ENCODE results near the gene F5. TPM values are rescaled to one million over a fixed set of nuclear protein-coding genes. Genes with fewer than 3 reads are reported as not detected.
A peak's percentile ranks its signal among the peaks of the same experiment; 100 is the strongest.

The F5 gene
- total and polyA plus RNA-seq, 4 experiments from 2014 or later: 1.4 to 6.1 (median 4.1) TPM

GRCh38 chr1:169487133-169487532 lies 99.1 kb downstream of the F5 start:
- DNase-seq: no peak
- Mint-ChIP-seq H3K4me1 (peaks cover 28 to 37% (median 30%) of the 10 kb centered on the region in 4 donors), H3K36me3 (peaks cover 0 to 11% of the 10 kb centered on the region in 2 donors), H3K4me3 (peak overlapping the region in 4 of 8 donors; percentile 93 to 97 (median 94)), H3K27ac (peak overlapping the region in 1 of 7 donors; percentile 88), H3K9me3 (no peaks in the 10 kb centered on the region), H3K27me3 (peaks cover 0 to under 1% of the 10 kb centered on the region in 2 donors)
- H3K27ac ChIP-seq (ENCODE audit: low read depth, low read length): no peak overlapping the region
- H3K4me1 ChIP-seq (ENCODE audit: insufficient read depth, low read length): peaks cover 20% of the 10 kb centered on the region
- POLR2A ChIA-PET (ENCODE audit: partially characterized antibody): no interaction called here
- intact Hi-C loops (cut with micrococcal nuclease): loop anchor here (5.0 to 10.0 kb wide), 5 partner anchors 60 to 588 kb away; partner anchors contain the start of genes ATP1B1, KIFAP3 and SELL
- no peaks in the 10 kb centered on the region for H3K27me3 ChIP-seq (ENCODE audit: insufficient read depth, low read length)
- no peak overlapping the region for H3K4me3 ChIP-seq (ENCODE audit: low read length in 2 of 2)
- H3K9me3 ChIP-seq (ENCODE audit: control insufficient read depth in 1 of 2, low read length in 2 of 2): no peaks in the 10 kb centered on the region
- no peaks in the 10 kb centered on the region for H3K36me3 ChIP-seq (ENCODE audit: insufficient read depth, low read length)
- CTCF ChIA-PET (ENCODE audit: partially characterized antibody): interaction anchor here (1.6 kb wide), 1 partner anchor 10 kb away, joined by 8 read pairs; no protein-coding TSS in a partner anchor

GRCh38 chr1:169486281-169487051 lies 99.8 kb downstream of the F5 start:
- H3K27me3 ChIP-seq (ENCODE audit: insufficient read depth, low read length): no peaks in the 10 kb centered on the region

GRCh38 chr1:169485431-169486280 lies 100.6 kb downstream of the F5 start, which contains the start of gene SLC19A2:
TSS of gene SLC19A2 (minus strand) at chr1:169485944. CDS start at chr1:169485766, 178 bp downstream.
- Histone ChIP-seq H3K27ac (ENCODE audit: low read depth, low read length) (peak within 1 kb of the TSS; percentile 73), H3K4me1 (ENCODE audit: insufficient read depth, low read length) (peaks cover 20% of the 10 kb centered on the region), H3K27me3 (ENCODE audit: insufficient read depth, low read length) (no peaks in the 10 kb centered on the region), H3K9me3 (ENCODE audit: control insufficient read depth in 1 of 2, low read length in 2 of 2) (no peaks in the 10 kb centered on the region), H3K36me3 (ENCODE audit: insufficient read depth, low read length) (no peaks in the 10 kb centered on the region), H3K4me3 (ENCODE audit: low read length in 2 of 2) (peak within 1 kb of the TSS; percentile 60 to 63)
- Mint-ChIP-seq H3K9me3 (no peaks in the 10 kb centered on the region), H3K27ac (peak within 1 kb of the TSS; percentile 88 to 96 (median 94)), H3K4me3 (peak within 1 kb of the TSS; percentile 93 to 97 (median 95)), H3K27me3 (no peaks in the 10 kb centered on the region), H3K36me3 (peaks cover 0 to 11% of the 10 kb centered on the region in 2 donors), H3K4me1 (peaks cover 28 to 37% (median 30%) of the 10 kb centered on the region in 4 donors)
- ChIA-PET CTCF (ENCODE audit: partially characterized antibody) (interaction anchor here (1.0 to 1.7 kb wide), 3 partner anchors 11 to 60 kb away, joined by 4 to 8 read pairs (median 6); no protein-coding TSS in a partner anchor), POLR2A (ENCODE audit: partially characterized antibody) (interaction anchor here (0.8 to 1.6 kb wide), 4 partner anchors 23 to 589 kb away, joined by 3 to 12 read pairs (median 4); partner anchors contain the start of genes BLZF1, KIFAP3 and NME7)
- peak; percentile 89 to 96 (median 91) for DNase-seq
- intact Hi-C loops (cut with micrococcal nuclease): loop anchor here (1.0 to 10.0 kb wide), 8 partner anchors 62 to 1549 kb away; partner anchors contain the start of genes ATP1B1, DCAF6, KIFAP3 and METTL18

More at GRCh38 chr1:169486281-169487051, 99.8 kb downstream of the F5 start:
- Histone ChIP-seq H3K36me3 (ENCODE audit: insufficient read depth, low read length) (no peaks in the 10 kb centered on the region), H3K9me3 (ENCODE audit: control insufficient read depth in 1 of 2, low read length in 2 of 2) (no peaks in the 10 kb centered on the region), H3K4me1 (ENCODE audit: insufficient read depth, low read length) (peaks cover 20% of the 10 kb centered on the region), H3K4me3 (ENCODE audit: low read length in 2 of 2) (peak overlapping the region; percentile 60 to 63), H3K27ac (ENCODE audit: low read depth, low read length) (peak overlapping the region; percentile 73)
- Mint-ChIP-seq H3K4me3 (peak overlapping the region; percentile 93 to 97 (median 95)), H3K9me3 (no peaks in the 10 kb centered on the region), H3K36me3 (peaks cover 0 to 11% of the 10 kb centered on the region in 2 donors), H3K27me3 (no peaks in the 10 kb centered on the region), H3K4me1 (peaks cover 28 to 37% (median 30%) of the 10 kb centered on the region in 4 donors), H3K27ac (peak overlapping the region; percentile 88 to 96 (median 93))
- intact Hi-C loops (cut with micrococcal nuclease): loop anchor here (1.0 to 10.0 kb wide), 6 partner anchors 61 to 588 kb away; partner anchors contain the start of genes ATP1B1, KIFAP3, NME7 and SELL
- no peak for DNase-seq
- CTCF ChIA-PET (ENCODE audit: partially characterized antibody): interaction anchor here (1.0 to 1.7 kb wide), 3 partner anchors 11 to 59 kb away, joined by 4 to 8 read pairs (median 6); no protein-coding TSS in a partner anchor
- POLR2A ChIA-PET (ENCODE audit: partially characterized antibody): interaction anchor here (0.8 to 1.6 kb wide), 4 partner anchors 22 to 588 kb away, joined by 3 to 12 read pairs (median 4); partner anchors contain the start of genes BLZF1, KIFAP3 and NME7

GRCh38 chr1:169484683-169485430 lies 101.4 kb downstream of the F5 start:
- H3K4me1 Mint-ChIP-seq: peaks cover 28 to 37% (median 30%) of the 10 kb centered on the region in 4 donors
- POLR2A ChIA-PET (ENCODE audit: partially characterized antibody): interaction anchor here (0.6 to 1.6 kb wide), 3 partner anchors 9 to 117 kb away, joined by 3 to 12 read pairs (median 3); partner anchors contain the start of genes BLZF1 and NME7
- intact Hi-C loops (cut with micrococcal nuclease): loop anchor here (1.0 to 10.0 kb wide), 7 partner anchors 62 to 1549 kb away; partner anchors contain the start of genes ATP1B1, DCAF6, KIFAP3 and METTL18
- Histone ChIP-seq H3K4me3 (ENCODE audit: low read length in 2 of 2) (peak overlapping the region; percentile 60 to 63), H3K9me3 (ENCODE audit: control insufficient read depth in 1 of 2, low read length in 2 of 2) (no peaks in the 10 kb centered on the region), H3K36me3 (ENCODE audit: insufficient read depth, low read length) (no peaks in the 10 kb centered on the region), H3K27ac (ENCODE audit: low read depth, low read length) (peak overlapping the region; percentile 73), H3K4me1 (ENCODE audit: insufficient read depth, low read length) (peaks cover 20% of the 10 kb centered on the region), H3K27me3 (ENCODE audit: insufficient read depth, low read length) (no peaks in the 10 kb centered on the region)
- CTCF ChIA-PET (ENCODE audit: partially characterized antibody): interaction anchor here (1.7 kb wide), 1 partner anchor 61 kb away, joined by 6 read pairs; no protein-coding TSS in a partner anchor
- H3K27me3 Mint-ChIP-seq: no peaks in the 10 kb centered on the region
- H3K9me3 Mint-ChIP-seq: no peaks in the 10 kb centered on the region
- peaks cover 0 to 11% of the 10 kb centered on the region in 2 donors for H3K36me3 Mint-ChIP-seq
- H3K4me3 Mint-ChIP-seq: peak overlapping the region; percentile 93 to 97 (median 95)
- DNase-seq: peak in 1 of 5 donors; percentile 30
- H3K27ac Mint-ChIP-seq: peak overlapping the region; percentile 83 to 95 (median 91)

GRCh38 chr1:169484101-169484500 lies 102.2 kb downstream of the F5 start:
- intact Hi-C loops (cut with micrococcal nuclease): loop anchor here (10.0 kb wide), 3 partner anchors 211 to 591 kb away; partner anchors contain the start of genes ATP1B1 and KIFAP3
- Histone ChIP-seq H3K9me3 (ENCODE audit: control insufficient read depth in 1 of 2, low read length in 2 of 2) (no peaks in the 10 kb centered on the region), H3K27me3 (ENCODE audit: insufficient read depth, low read length) (no peaks in the 10 kb centered on the region), H3K27ac (ENCODE audit: low read depth, low read length) (no peak overlapping the region), H3K4me3 (ENCODE audit: low read length in 2 of 2) (no peak overlapping the region), H3K36me3 (ENCODE audit: insufficient read depth, low read length) (no peaks in the 10 kb centered on the region), H3K4me1 (ENCODE audit: insufficient read depth, low read length) (peaks cover 20% of the 10 kb centered on the region)
- Mint-ChIP-seq H3K4me3 (peak overlapping the region; percentile 9 to 97 (median 79)), H3K36me3 (peaks cover 0 to 11% of the 10 kb centered on the region in 2 donors), H3K9me3 (no peaks in the 10 kb centered on the region), H3K27me3 (no peaks in the 10 kb centered on the region), H3K27ac (no peak overlapping the region), H3K4me1 (peaks cover 28 to 37% (median 30%) of the 10 kb centered on the region in 4 donors)
- CTCF ChIA-PET (ENCODE audit: partially characterized antibody): interaction anchor here (1.1 kb wide), 1 partner anchor 63 kb away, joined by 3 read pairs; no protein-coding TSS in a partner anchor
- POLR2A ChIA-PET (ENCODE audit: partially characterized antibody): interaction anchor here (0.6 kb wide), 1 partner anchor 8 kb away, joined by 3 read pairs; no protein-coding TSS in a partner anchor
- DNase-seq: no peak

Measured in CD4-positive, alpha-beta memory T cell (primary cell).